K562 (cell line): ENCODE measurements around the gene ADM5. TPM values are rescaled to one million over a fixed set of nuclear protein-coding genes. Genes with fewer than 3 reads are reported as not detected.

Source experiments
- ATAC-seq: fragments of 200-7000 bp; cut with Tn5 transposase; 3 replicates; pipeline ENCODE4 v1.9.1; 2020; ENCODE audit warnings: moderate library complexity
- BruUV-seq: library from RNA; stranded (reverse); fragments of 400-500 nt; replicated peaks from 2 replicates; lab custom pipeline; 2021; lab: Mats Ljungman, UMichigan
- CTCF ChIA-PET: fragments of 300-600 bp; formaldehyde crosslinking; extraction: SDS; loops from one replicate; lab custom pipeline; 2021; ENCODE audit warnings: low intra/inter-chr PET ratio; lab: Yijun Ruan, JAX
- POLR2A ChIA-PET: fragments of 300-600, 350-650 bp; sonication (Branson Sonifier 250); formaldehyde crosslinking; extraction: SDS; loops from one replicate; lab custom pipeline; 2021; ENCODE audit warnings: antibody characterized with exemption, inconsistent platforms; lab: Yijun Ruan, JAX
- DNase-seq, 4 experiments: peaks; one replicate each; pipeline versions ENCODE4 v3.0.0 to v3.0.0-alpha.2; 2011 to 2018; ENCODE audit warnings: low spot score in 3 of 4, mixed read lengths in 3 of 4; ENCODE audit errors: extremely low read depth in 1 of 4
- FAIRE-seq: peaks from 2 replicates; lab custom pipeline; 2011; peaks lifted over from hg19 to GRCh38; lab: Jason Lieb, UNC
- H2AFZ ChIP-seq: 2 replicates; pipeline ENCODE4 v1.6.0; 2011; ENCODE audit warnings: low read depth, low read length, control low read depth, inconsistent platforms
- H3K27ac ChIP-seq: fragments of 200-600 bp; 3 replicates; pipeline ENCODE4 v1.8.0; 2011; ENCODE audit warnings: low read depth, mild to moderate bottlenecking, control low read depth, inconsistent platforms, low read length, moderate library complexity, mixed read lengths; ENCODE audit errors: extremely low read depth
- H3K27me3 ChIP-seq, 2 experiments: fragments of 300-600 bp in 1 of 2; 2 replicates in 1 of 2; 3 replicates in 1 of 2; pipeline versions ENCODE4 v1.6.0 to v1.8.0; 2011; ENCODE audit warnings: inconsistent platforms in 2 of 2, low read length in 2 of 2, mild to moderate bottlenecking in 1 of 2, mixed read lengths in 1 of 2, moderate library complexity in 1 of 2; ENCODE audit not compliant: control insufficient read depth in 2 of 2, insufficient read depth in 2 of 2
- H3K36me3 ChIP-seq: fragments of 300-600 bp; 3 replicates; pipeline ENCODE4 v1.8.0; 2011; ENCODE audit warnings: mild to moderate bottlenecking, low read length, inconsistent platforms; ENCODE audit not compliant: control insufficient read depth, insufficient read depth
- H3K4me1 ChIP-seq, 2 experiments: fragments of 200-600 bp in 1 of 2; replicated peaks in 1 of 2; 2 replicates in 1 of 2; 3 replicates in 1 of 2; pipeline versions ENCODE4 v1.5.1 to v1.8.0; 2011; ENCODE audit warnings: inconsistent platforms in 2 of 2, low read length in 2 of 2, mild to moderate bottlenecking in 1 of 2, mixed read lengths in 1 of 2, moderate library complexity in 1 of 2; ENCODE audit not compliant: control insufficient read depth in 2 of 2, insufficient read depth in 2 of 2
- H3K4me2 ChIP-seq: 2 replicates; pipeline ENCODE4 v1.6.1; 2011; ENCODE audit warnings: low read length, control low read depth, inconsistent platforms, mixed read lengths; ENCODE audit not compliant: insufficient read depth
- H3K4me3 ChIP-seq: fragments of 200-600 bp; sonication (generic), shearing (Covaris generic); 2 replicates; pipeline ENCODE4 v1.5.1; 2016; ENCODE audit warnings: control low read depth, inconsistent platforms
- H3K79me2 ChIP-seq: fragments of 200-600 bp; 3 replicates; pipeline ENCODE4 v1.8.0; 2011; ENCODE audit warnings: low read length, inconsistent platforms; ENCODE audit not compliant: control insufficient read depth, insufficient read depth
- H3K9ac ChIP-seq, 2 experiments: 2 replicates each; pipeline versions ENCODE4 v1.6.0 to v1.6.1; 2011; ENCODE audit warnings: low read depth in 2 of 2, low read length in 2 of 2, control low read depth in 1 of 2, inconsistent platforms in 1 of 2, mild to moderate bottlenecking in 1 of 2, mixed read lengths in 1 of 2; ENCODE audit not compliant: insufficient read depth in 1 of 2
- H3K9me1 ChIP-seq: one replicate; pipeline ENCODE4 v1.6.0; 2011; ENCODE audit warnings: inconsistent platforms, mild to moderate bottlenecking, low read length, moderate library complexity; ENCODE audit not compliant: control insufficient read depth, insufficient read depth
- H3K9me3 ChIP-seq: replicated peaks from 2 replicates; pipeline ENCODE4 v1.5.1; 2011; ENCODE audit warnings: low read depth, low read length, inconsistent platforms; ENCODE audit not compliant: control insufficient read depth, insufficient read depth
- H4K20me1 ChIP-seq: replicated peaks from 2 replicates; pipeline ENCODE4 v1.6.1; 2011; ENCODE audit warnings: low read length, inconsistent platforms, mixed read lengths; ENCODE audit not compliant: control insufficient read depth, insufficient read depth
- ETS2 ChIP-seq: IDR thresholded peaks from 2 replicates; pipeline ENCODE4 v1.6.1; 2016; ENCODE audit warnings: borderline replicate concordance, missing genetic modification characterization, mild to moderate bottlenecking, moderate library complexity, missing compliant biosample characterization; ENCODE audit not compliant: poor library complexity, severe bottlenecking
- FOS ChIP-seq: IDR thresholded peaks from 3 replicates; pipeline ENCODE4 v1.6.1; 2011; ENCODE audit not compliant: insufficient read length; ENCODE audit errors: extremely low read depth
- FOXA1 ChIP-seq: fragments of 450-650 bp; IDR thresholded peaks from 2 replicates; pipeline ENCODE4 v1.6.1; 2016; ENCODE audit warnings: mild to moderate bottlenecking, borderline replicate concordance
- FOXK1 ChIP-seq: sonication (generic); formaldehyde crosslinking; IDR thresholded peaks from 2 replicates; pipeline ENCODE4 v1.8.0; 2022; ENCODE audit warnings: missing genetic modification reagents, mild to moderate bottlenecking, borderline replicate concordance
- HDAC3 ChIP-seq: fragments of 450-650 bp; IDR thresholded peaks from 2 replicates; pipeline ENCODE4 v1.6.1; 2018; ENCODE audit warnings: borderline replicate concordance, mild to moderate bottlenecking, moderate library complexity; ENCODE audit not compliant: partially characterized antibody
- NFRKB ChIP-seq: fragments of 450-650 bp; IDR thresholded peaks from 2 replicates; pipeline ENCODE4 v1.6.1; 2016; ENCODE audit warnings: low read depth
- NR4A1 ChIP-seq, 2 experiments: fragments of 250-450 bp in 1 of 2; fragments of 450-650 bp in 1 of 2; sonication (Bioruptor Pico) in 1 of 2; IDR thresholded peaks; 2 replicates each; pipeline versions ENCODE4 v1.4.0 to v1.6.1; 2016 to 2020; ENCODE audit warnings: mild to moderate bottlenecking in 2 of 2, missing compliant biosample characterization in 1 of 2, missing genetic modification characterization in 1 of 2, moderate library complexity in 1 of 2
- POLR2A ChIP-seq: fragments of 450-650 bp; conservative IDR thresholded peaks from 2 replicates; pipeline ENCODE4 v1.6.1; 2016
- RBM15 ChIP-seq: fragments of 200-400 bp; formaldehyde crosslinking; IDR thresholded peaks from 2 replicates; pipeline ENCODE4 v1.6.1; 2018; ENCODE audit warnings: mild to moderate bottlenecking, low read length, moderate library complexity; ENCODE audit not compliant: insufficient read depth
- RFX1 ChIP-seq: fragments of 450-650 bp; IDR thresholded peaks from 2 replicates; pipeline ENCODE4 v1.6.1; 2016; ENCODE audit warnings: mild to moderate bottlenecking, moderate library complexity
- ZNF143 ChIP-seq: sonication (generic); formaldehyde crosslinking; IDR thresholded peaks from 2 replicates; pipeline ENCODE4 v1.9.0; 2022; ENCODE audit warnings: mild to moderate bottlenecking, missing genetic modification reagents
- WGBS: fragments of 100-300 bp; shearing (Covaris generic); methylation state at CpG from one replicate; pipeline ENCODE4 v1.1.6; 2016; ENCODE audit warnings: low coverage, mixed read lengths; ENCODE audit not compliant: insufficient coverage; ENCODE audit errors: missing lambda C conversion rate; 5-methylcytosine and 5-hydroxymethylcytosine counted together
- in situ Hi-C: fragments of 300-500 bp; cut with MboI; formaldehyde crosslinking; loops from 4 replicates; pipeline ENCODE4 v1.15.0; 2018; ENCODE audit warnings: inconsistent platforms, mixed read lengths
- intact Hi-C: fragments of 100-400 bp; cut with micrococcal nuclease; formaldehyde crosslinking; loops from 2 replicates; pipeline ENCODE4 v1.14.2; 2022
- polyA plus RNA-seq, 8 experiments: library from polyadenylated mRNA; depleted of rRNA in 4 of 8; stranded (reverse) in 5 of 8; unstranded in 3 of 8; fragments of >200 nt; fragmentation: Nextera tagmentation in 2 of 8; fragmentation: Illumina TruSeq in 1 of 8; extraction: Ambion mirVana in 2 of 8; extraction: Trizol in 1 of 8; gene quantifications; 2 replicates each; pipeline versions ENCODE4 v1.2.1 to v1.2.3, GENCODE V29; 2011 to 2014; ENCODE audit warnings: inconsistent platforms in 1 of 8, missing spikeins in 1 of 8
- total RNA-seq, 7 experiments: library from RNA; depleted of rRNA in 6 of 7; stranded (reverse); fragments of >200 nt in 6 of 7; fragmentation: Illumina TruSeq in 2 of 7; extraction: Trizol in 2 of 7; gene quantifications; 2 replicates each; pipeline versions ENCODE4 v1.2.1 to v1.2.3, GENCODE V29; 2011 to 2021; ENCODE audit warnings: low replicate concordance in 1 of 7
- TF ChIP-seq, protein P1 (sequence below): fragments of 450-650 bp; IDR thresholded peaks from 2 replicates; pipeline ENCODE4 v1.6.1; 2016; ENCODE audit warnings: low read depth, mild to moderate bottlenecking, moderate library complexity
- TF ChIP-seq, protein P2 (sequence below): IDR thresholded peaks from 2 replicates; pipeline ENCODE4 v1.6.1; 2012; ENCODE audit warnings: low read depth, low read length, improper control_type of control experiment, borderline replicate concordance
- TF ChIP-seq, protein P3 (sequence below): sonication (generic); formaldehyde crosslinking; IDR thresholded peaks from 2 replicates; pipeline ENCODE4 v1.8.1; 2022; ENCODE audit warnings: missing genetic modification reagents
- TF ChIP-seq, protein P4 (sequence below): fragments of 250-450 bp; sonication (Bioruptor Pico); IDR thresholded peaks from 2 replicates; pipeline ENCODE4 v1.4.0; 2020; ENCODE audit warnings: mild to moderate bottlenecking, moderate library complexity

ADM5 gene
- total and polyA plus RNA-seq, 9 of the 15 experiments (the other 6 are each of a cell fraction or from before 2014, with no cell fraction given), result 0.13 to 8.4 (median 2.0) TPM; not detected in 1

DNA sequence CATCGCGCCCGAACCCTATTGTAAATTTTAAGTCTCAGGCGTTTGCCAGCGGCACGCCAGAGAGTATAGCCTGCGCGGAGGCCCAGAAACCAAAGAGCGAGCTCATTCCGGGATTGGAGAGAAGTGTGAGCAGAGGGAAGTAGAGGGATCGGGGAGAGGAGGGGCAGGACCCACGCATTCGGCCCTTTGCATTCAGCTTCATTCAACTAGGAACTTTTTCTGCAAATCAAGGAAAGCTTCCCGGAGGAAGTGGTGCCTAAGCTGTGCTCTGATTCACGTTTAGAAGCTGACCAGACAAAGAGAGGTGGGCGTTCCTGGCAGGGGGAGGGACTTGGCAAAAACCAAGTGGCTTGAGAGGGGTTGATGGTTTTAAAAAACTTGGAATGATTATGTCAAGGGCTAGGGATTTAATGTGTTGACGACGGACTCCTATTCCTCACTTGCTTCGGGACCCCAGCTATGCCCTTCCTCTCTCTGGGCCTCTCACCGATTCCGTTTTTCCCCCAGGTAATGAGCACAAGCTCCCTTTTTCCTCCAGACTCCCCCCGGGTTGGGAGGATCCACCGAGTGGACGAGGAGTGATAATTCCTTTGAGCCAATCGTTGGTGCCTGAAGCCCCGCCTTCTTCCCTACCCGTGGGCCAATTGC lies 13.1 kb upstream of the ADM5 start:
- Histone ChIP-seq H3K27me3 (no peaks in the 10 kb centered on the region), H3K36me3 (peaks cover 48% of the 10 kb centered on the region; the same call in 2 of the 3 replicates), H2AFZ (peak overlapping the region; percentile 91), H3K27ac (peak overlapping the region; percentile 97), H3K4me1 (peaks cover 37 to 48% of the 10 kb centered on the region in 2 experiments), H3K4me3 (peak overlapping the region; percentile 85), H3K79me2 (peaks cover 42% of the 10 kb centered on the region), H3K9me1 (no peaks in the 10 kb centered on the region), H4K20me1 (peaks cover 21% of the 10 kb centered on the region), H3K9ac (peak overlapping the region; percentile 89 to 96), H3K9me3 (no peaks in the 10 kb centered on the region; the same call in 1 of the 2 replicates), H3K4me2 (peak overlapping the region; percentile 94)
- FAIRE-seq (no peak), DNase-seq (peak; percentile 74 to 94 (median 80)), ATAC-seq (peak; percentile 32)
- CTCF ChIA-PET, result interaction anchor here (0.6 kb wide), 1 partner anchor 173 kb away, joined by 4 read pairs; no protein-coding TSS in a partner anchor
- WGBS, result under 1% methylated on average over 27 of the region's 27 CpGs
- in situ Hi-C loops, result no loop called here
- TSS peak; percentile 99 for BruUV-seq
- POLR2A ChIA-PET, result interaction anchor here (0.6 to 2.7 kb wide), 38 partner anchors 10 to 371 kb away, joined by 3 to 35 read pairs (median 4); partner anchors contain the start of genes ADM5, BCL2L12, FUZ and IRF3
- intact Hi-C loops, result loop anchor here (2.0 to 5.0 kb wide), 5 partner anchors 33 to 191 kb away; partner anchors contain the start of genes AP2A1, PNKP, PRR12 and SCAF1
- TF ChIP-seq RBM15 (no peak), NFRKB (peak; percentile 68; the same call in 1 of the 2 replicates), FOXA1 (no peak), ETS2 (no peak), NR4A1 (CRISPR knock-in tag; IDR thresholded peaks at IDR 0.05) (no peak), NR4A1 (tag; IDR thresholded peaks at IDR 0.05) (0 out of 2 replicates have a peak, but pooled peaks have one; percentile 55), HDAC3 (no peak), RFX1 (no peak), POLR2A (peak; percentile 95), FOXK1 (CRISPR knock-in tag) (no peak), FOS (peak; percentile 11), ZNF143 (CRISPR knock-in tag) (no peak; the same call in 1 of the 2 replicates)
- TF ChIP-seq, protein P1, sequence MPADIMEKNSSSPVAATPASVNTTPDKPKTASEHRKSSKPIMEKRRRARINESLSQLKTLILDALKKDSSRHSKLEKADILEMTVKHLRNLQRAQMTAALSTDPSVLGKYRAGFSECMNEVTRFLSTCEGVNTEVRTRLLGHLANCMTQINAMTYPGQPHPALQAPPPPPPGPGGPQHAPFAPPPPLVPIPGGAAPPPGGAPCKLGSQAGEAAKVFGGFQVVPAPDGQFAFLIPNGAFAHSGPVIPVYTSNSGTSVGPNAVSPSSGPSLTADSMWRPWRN, result no peak; the same call in 1 of the 2 replicates
- TF ChIP-seq, protein P2, sequence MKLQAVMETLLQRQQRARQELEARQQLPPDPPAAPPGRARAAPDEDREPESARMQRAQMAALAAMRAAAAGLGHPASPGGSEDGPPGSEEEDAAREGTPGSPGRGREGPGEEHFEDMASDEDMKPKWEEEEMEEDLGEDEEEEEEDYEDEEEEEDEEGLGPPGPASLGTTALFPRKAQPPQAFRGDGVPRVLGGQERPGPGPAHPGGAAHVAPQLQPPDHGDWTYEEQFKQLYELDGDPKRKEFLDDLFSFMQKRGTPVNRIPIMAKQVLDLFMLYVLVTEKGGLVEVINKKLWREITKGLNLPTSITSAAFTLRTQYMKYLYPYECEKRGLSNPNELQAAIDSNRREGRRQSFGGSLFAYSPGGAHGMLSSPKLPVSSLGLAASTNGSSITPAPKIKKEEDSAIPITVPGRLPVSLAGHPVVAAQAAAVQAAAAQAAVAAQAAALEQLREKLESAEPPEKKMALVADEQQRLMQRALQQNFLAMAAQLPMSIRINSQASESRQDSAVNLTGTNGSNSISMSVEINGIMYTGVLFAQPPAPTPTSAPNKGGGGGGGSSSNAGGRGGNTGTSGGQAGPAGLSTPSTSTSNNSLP, result no peak; the same call in 1 of the 2 replicates
- TF ChIP-seq, protein P3, sequence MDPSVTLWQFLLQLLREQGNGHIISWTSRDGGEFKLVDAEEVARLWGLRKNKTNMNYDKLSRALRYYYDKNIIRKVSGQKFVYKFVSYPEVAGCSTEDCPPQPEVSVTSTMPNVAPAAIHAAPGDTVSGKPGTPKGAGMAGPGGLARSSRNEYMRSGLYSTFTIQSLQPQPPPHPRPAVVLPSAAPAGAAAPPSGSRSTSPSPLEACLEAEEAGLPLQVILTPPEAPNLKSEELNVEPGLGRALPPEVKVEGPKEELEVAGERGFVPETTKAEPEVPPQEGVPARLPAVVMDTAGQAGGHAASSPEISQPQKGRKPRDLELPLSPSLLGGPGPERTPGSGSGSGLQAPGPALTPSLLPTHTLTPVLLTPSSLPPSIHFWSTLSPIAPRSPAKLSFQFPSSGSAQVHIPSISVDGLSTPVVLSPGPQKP (CRISPR knock-in tag), result no peak
- TF ChIP-seq, protein P4, sequence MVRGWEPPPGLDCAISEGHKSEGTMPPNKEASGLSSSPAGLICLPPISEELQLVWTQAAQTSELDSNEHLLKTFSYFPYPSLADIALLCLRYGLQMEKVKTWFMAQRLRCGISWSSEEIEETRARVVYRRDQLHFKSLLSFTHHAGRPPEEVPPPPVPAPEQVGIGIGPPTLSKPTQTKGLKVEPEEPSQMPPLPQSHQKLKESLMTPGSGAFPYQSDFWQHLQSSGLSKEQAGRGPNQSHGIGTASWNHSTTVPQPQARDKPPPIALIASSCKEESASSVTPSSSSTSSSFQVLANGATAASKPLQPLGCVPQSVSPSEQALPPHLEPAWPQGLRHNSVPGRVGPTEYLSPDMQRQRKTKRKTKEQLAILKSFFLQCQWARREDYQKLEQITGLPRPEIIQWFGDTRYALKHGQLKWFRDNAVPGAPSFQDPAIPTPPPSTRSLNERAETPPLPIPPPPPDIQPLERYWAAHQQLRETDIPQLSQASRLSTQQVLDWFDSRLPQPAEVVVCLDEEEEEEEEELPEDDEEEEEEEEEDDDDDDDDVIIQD (CRISPR knock-in tag), result no peak
